ENCODE data around the gene VEZF1.
"Not testable (repeated sequence)": the region's sequence is repeated elsewhere in the genome, so short reads cannot be mapped to it uniquely, and the experiment has no call there.

VEZF1 gene

DNA sequence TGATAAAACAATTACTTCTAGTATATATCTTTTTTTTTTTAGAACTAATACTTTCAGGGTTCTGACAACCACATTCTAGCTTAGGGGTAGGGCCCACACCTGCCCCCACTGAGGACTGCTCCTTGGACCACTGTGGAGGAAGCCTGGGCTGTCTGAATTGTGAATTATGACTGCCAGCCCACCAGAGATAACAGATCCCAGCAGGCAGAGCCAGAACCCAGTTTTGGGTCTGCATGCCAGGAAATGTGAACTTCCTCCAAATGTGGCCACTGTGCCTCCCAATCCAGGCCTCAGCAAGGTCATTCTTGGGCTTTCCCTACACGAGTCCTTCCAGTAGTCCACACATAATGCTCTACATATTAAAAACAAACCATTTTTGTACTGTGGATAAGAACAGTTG lies 15.9 kb downstream of the VEZF1 start:
- no peak for DNase-seq

DNA sequence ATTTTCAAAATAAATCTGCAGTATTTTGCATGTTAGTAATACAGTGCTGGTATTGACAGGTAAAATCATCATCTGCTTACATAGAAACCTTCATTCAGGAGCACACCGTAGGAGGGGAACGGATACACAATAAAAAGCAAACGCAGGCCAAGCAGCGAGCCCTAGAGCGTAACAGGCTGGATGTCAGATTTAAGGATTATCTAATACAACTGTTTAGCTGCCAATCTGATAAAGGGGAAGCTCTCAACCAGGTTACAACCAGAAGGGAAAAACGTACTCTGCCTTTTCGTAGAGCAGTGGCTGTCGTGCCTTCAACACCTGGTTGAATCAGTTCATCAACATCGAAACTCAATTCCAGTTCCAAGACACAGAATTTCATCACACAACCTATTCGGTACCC lies 16.5 kb downstream of the VEZF1 start:
- DNase-seq = no peak

DNA sequence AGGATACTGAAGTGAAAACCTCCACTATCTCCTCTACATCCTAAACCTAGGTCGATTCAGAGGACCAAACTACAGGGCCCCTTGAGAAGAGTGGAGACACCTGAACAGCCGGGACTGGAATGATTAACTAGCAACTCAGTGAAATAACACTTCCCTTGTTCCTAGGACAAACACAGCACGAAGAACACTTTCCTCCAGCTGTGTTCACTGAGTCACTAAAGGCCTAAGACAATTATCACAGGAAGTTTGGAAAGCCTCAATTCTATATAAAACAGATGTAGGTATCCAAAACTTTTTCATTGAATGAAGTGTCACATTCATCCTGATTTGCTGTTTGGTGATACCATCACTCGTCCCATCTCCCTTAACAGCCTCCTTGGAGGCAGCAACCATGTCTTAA lies 17.3 kb downstream of the VEZF1 start:
- no peak for DNase-seq

DNA sequence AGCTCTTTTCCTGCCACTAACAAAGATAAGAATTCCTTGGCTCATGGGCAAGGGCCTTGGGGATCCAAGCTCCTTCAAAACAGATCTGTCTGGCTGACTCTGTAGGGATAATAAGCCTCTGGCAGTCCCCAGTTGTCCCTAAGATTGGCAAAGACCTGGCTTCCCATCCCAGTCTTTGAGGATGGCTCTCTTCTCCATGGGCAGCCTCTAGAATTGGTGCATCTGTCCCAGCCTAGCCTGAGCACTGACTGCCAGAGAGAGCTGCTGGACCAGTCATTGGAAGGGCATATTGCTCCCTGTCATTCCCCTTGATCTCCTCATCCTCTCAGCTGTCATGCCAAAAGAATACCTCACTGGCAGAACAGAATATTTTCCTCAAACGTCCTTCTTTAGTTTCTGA lies 19.6 kb downstream of the VEZF1 start:
- no peak for DNase-seq

DNA sequence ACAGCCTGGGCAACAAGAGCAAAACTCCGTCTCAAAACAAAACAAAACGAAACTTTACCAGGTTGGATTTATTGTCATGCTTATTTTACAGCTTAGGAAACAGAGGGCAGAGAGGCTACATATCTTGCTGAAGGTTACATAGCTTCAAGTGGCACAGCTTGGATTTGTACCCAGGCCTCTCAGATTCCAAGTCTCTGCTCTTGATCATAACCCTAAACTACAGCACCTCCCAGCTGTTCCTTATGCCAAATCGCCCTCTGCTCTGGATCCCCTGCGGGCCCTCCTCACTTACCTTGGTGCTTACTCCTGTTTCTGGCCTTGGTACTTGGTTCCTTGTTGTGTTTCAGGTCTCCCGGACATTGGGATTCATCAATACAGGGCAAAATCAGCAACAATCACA lies 21.2 kb downstream of the VEZF1 start:
- DNase-seq = no peak

DNA sequence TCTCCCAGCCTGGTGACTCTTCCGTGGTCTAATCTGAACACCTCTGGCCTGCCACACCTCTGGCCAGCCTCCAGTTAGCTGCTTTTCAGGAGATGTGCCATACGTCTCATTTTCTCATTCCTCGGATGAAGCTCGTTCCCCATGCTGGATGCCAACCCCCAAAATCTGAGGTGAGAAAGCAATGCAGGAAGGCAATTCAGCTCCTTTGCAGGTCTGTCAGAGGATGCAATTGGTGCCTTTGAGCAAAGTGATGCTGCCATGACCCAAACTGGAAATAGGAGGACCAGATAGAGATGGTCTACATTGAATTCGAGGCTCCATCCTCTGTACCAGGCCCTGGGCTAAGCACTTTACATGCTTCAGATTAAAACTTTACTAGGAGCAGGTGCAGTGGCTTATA lies 21.8 kb downstream of the VEZF1 start:
- no peak for DNase-seq

DNA sequence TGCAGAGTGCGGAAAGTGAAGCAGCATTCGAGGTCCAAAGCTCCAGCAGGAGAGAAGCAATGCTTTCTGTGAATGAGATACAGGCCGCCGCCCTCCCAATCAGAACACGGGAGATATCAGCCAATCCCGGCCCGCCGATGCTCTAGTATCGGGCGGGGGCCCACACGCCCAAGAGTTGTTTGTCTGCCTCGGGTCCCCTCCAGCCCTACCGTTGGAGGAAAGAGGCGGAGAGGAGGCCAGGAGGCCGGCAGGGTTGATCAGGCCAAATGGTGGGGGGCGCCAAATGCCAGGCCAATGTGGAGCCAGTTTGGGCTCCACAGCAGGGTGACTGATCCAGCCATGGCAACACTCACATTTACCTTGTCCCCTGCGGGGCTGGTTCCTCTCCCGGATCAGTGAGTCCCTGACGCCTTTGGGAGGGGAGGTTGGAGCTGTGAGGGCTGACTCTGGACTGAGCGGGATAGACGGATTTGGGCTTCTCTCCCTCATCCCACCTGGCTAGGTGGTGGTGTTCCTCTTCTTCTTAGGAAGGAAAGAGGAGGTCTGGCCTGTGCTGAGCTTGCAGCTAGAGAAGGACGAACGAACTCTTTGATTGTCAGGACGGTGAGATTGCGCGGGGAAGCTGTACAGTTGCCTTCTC lies 22.4 kb downstream of the VEZF1 start:
- DNase-seq = no peak

DNA sequence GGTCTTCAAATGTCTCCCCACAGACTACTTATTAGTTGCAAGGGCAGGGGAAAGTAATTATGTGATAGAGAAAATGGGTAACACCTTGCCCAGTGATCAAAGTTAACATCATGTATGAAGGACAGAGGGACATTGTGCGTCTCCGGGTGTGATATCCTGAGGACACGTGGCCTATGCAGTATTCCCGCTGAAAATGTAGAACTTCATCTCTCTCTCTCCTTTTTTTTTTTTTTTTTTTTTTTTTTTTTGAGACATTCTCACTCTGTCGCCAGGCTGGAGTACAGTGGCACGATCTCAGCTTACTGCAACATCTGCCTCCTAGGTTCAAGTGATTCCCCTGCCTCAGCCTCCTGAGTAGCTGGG lies 24.9 kb downstream of the VEZF1 start:
- DNase-seq = no peak

DNA sequence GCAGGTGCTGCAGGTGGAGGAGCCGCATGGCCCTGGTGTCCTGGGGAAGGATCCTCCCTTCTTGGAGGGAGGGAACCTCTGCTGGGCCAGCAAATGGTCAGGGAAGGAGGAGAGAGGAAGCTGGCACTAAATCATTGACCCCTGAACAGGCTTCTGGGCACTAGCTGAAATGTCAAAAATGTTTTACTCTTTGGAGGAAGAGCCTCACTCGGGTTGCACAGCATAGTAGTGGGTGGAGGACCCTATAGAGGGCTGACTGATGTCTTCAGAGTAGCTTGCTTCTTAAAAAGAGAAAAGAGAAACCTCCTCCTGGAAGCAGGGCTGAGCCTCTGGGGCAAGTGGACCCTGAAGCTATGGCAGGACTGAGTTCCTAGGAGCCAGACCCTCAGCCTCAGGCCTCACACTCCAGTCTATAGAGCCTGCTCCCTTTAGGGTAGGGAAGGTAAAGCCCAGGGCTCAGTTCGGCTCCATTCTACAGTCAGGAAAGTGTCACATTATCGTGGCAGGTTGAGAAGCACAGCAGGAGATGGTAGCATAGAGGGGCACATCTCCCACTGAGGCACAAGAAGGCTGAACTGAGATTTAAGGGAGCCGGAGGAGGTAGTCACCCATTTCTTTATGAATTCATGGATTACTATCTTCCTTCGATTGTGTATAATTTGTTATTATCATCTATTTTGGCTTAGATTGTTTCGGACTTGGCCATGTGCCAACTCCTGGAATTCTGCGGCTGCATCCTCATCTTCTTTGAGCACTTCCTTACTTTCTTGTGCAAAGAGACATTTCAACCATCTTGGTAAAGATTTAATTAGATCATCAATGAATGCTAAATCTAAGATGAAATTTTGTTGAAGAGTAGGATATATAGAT lies 25.5 kb downstream of the VEZF1 start:
- DNase-seq = no peak

DNA sequence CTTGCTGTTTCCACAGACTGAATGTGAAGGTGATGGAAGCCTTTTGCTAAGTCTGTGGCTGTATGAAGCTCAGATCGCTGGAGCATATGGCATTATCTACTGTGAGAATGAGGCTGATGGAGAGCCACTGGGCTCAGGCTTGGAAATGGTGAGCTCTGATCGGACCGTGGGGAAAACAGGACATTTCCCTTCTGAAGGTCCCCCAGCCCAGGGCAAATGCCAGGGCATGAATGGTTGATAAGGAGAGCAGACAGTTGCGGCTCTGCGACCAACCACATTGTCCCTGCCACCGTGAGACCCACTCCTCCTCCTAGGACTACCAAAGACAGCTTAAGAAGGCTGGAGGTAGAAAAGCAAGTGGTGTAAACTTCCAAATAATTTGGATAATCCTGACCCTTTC lies 28.1 kb downstream of the VEZF1 start:
- no peak for DNase-seq

DNA sequence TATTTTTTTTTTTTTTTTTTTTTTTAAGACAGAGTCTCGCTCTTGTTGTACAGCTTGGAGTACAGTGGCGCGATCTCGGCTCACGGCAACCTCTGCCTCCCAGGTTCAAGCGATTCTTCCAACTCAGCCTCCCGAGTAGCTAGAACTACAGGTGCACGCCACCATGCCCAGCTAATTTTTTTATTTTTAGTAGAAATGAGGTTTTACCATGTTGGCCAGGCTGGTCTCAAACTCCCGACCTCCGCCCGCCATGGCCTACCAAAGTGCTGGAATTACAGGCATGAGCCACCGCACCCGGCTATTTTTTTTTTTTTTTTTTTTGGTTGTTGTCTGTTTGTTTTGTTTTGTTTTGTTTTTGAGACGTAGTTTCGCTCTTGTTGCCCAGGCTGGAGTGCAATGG lies 29.7 kb downstream of the VEZF1 start:
- not testable (repeated sequence) for DNase-seq

DNA sequence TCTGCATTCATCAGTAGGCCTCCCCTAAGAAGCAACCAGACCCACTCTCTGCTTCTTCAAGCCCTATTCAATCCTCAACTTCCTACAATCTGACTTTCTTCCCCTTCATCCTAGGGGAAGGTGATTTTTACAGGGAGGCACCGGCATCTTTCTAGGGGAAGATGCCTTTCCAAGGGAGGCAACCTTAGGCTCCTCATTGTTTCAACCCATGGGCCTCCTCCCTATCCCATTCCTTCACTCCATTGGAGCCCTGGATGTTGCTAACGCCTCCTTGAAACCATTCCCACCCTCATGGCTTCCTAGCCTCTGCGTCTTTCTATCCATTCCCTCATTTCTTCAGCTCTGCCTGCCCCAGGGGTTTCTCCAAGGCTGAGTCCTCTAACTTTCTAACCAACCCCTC lies 30.2 kb downstream of the VEZF1 start:
- DNase-seq = no peak

DNA sequence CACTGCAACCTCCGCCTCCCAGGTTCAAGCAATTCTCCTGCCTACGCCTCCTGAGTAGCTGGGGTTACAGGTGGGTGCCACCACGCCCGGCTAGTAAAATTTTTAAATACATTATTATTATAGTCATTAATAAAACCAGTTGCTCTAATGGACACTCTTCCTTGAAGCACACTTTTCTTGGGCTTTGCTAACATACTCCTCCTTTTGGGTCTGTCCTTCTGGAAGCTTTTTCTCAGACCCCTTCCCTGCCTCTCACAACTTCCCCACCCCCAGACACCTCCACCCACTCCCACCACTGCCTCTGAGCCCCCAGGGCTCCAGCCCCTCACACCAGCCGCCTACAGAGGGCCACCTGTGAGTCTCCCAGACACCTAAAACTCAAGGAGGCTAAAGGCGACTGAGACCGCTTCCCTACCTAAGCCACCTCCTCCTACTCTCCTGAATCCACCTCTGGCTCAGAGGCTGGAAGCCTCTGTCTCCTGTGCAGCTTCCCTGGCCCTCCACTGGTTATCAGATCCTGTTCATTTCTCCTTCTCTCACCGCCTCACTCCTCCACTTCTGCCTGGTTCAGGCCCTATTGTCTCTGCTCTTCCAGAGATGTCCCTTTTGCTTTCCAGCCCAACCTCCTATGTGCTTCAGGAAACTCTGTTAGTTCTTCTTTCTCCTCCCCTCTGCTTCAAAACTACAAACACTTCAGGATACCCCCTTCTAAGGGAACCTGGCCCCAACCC lies 30.8 kb downstream of the VEZF1 start:
- DNase-seq = no peak

DNA sequence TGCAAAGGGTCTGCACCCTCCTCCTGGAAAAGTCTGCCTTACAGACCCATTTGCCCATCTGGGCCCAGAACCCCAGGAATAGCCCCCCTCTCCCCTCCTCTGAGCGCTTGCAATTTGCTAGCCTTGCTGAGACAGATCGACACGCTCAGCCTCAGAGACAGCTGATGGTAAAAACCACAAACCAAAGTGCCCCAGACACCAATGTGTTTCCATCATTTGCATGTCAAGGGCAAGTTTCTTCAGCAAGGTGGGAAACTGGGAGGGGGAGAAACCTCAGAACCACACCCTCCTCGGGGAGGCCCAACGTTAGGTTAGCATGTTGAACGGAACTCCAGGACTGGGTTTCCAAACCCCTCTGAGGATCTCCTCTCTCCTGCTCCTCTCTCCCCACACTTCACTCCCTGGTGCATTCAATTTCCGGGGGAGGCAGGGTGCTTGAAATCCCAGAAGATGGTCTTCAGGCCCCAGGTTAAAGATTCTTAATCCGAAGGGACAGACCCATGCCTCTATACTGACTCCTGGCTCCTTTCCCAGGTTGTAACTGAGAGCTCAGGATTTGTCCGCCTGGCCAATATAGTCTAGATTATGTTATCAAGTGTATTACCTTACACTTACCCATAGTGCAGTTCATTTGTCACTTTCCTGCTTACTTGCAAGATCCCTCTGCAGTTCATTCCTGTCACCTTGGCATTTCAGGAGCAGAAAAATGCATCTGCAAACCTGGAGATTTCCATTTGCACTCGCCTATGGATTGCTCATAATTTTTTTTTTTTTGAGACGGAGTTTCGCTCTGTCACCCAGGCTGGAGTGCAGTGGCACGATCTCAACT lies 31.5 kb downstream of the VEZF1 start:
- no peak for DNase-seq

DNA sequence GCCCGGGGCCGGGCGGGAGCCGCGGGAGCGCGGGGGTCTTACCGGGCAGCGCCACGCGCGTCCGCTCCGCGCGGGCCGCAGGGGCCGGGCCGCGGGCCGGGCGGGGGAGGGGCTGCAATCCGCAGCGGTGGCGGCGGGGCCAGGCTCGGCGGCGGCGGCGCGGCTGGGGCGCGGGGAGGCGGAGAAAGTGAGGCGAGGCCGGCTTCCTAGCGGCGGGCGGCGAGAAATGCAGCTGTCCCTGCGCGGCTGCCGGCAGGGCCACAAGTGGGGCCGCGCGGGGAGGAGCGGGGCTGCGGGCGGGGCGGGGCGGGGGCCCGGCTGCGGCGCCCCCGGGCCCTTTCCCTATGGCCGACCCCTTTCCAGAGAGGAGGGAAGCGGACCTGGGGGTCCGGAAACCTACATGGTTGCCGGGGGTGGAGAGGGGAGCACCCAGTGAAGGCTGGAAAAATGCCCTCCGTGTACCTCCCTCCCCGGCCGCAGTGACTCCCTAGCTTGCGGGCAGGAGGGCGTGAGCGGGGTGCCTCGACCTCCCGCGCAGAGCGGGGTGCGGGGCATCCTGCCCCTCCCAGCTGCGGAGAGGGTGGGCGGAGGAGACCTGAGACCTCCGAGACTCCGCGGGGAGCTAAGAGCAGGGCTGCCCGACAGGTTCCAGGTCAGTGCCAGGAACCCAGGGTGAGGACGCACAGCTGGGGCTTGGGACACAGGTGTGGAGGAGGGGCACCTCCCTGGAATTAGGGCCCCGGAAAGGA lies 32.7 kb downstream of the VEZF1 start, which contains the start of gene CUEDC1:
Gene CUEDC1 (minus strand): TSS at position 230 of the 749 bp plus-strand sequence. CDS start 69,848 bp downstream, outside the sequence.
- peak; percentile 15 to 60 for DNase-seq

DNA sequence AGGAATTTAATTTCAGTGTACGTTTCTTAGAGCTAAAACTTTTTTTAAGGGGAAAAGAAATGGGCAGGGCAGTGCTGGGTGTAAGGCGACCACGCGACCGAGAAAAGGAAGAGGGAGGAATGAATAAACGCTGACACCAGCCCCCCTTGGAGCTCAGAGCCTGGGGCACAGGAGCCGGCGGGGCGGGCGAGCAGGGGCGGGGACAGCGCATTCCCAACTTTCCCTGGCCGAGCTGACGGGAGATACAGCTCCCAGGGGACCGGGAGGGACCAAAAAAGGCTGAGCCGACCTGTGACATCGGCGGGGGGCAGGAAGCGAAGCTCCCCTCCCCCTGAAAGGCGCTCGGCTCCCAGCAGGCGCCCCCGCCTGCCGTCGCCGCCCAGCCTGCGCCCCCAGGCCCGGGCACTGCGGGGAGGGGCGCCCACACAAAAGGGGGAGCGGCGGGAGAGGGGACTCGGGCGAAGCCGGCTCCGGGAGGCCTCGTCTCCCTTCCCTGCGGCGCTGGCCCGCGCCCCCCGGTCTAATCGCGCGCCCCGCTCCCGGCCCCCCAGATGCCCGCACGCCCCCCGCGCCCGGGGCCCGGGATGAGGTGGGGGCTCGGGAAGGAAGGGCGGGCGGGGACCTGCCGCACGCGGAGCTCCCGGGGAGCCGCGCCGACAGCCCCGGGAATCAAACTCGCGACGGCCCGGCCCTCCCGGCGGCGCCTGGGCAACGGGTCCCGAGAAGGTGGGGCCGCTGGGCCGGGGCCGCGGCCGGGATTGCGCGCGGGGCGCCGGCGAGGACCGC lies 33.5 kb downstream of the VEZF1 start:
- DNase-seq = peak in 1 of 2 experiments; percentile 64

DNA sequence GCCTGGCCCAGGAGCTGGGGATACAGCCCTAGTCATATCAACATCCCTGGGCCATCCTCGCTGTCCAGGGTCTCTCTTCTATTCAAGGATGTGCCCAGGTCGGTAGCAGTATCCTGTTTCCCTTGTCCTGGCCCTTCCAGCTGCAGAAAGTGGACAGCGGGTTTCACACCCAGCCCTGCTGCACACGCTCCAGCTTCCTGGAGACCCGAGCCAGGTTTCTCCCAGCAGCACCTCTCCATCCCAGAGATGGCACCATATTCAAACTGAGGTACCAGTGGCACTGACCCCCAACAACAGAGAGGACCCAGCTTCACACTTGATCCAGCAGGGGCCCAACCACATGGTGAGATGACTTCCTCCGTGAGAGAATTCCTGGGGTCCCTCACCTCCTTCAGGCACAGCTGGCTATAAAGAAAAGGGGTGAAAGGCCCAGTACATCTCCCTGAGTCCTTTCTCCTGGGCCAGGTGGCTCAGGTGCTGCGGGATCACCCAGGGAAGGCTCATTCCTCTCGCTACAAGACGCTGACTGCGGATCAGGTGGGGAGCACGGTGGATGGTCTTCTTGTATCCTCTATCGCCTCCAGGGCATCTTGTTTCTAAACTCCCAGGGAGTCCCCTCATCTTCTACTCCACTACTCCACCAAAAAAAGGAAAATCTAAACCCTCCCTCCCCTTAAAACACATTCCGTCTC lies 34.2 kb downstream of the VEZF1 start:
- no peak for DNase-seq

DNA sequence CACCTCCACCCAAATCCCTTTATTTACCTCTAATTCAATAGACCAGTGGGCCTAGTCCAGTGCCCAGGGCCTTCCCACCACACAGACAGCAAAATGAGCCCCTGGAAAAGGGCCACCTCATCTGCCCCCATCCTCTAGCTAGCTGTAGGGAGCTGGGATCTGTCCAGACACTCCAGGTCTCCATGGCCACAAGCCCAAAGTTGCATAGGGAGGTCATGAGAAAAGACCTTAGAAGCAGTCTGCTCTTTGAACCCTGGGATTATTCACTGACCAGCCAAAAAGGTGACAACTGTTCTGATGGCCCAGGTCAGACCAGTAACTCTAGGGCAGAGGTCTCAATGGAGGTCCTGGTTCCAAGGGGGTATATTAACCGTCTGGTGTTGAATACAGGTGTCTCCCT lies 34.8 kb downstream of the VEZF1 start:
- no peak for DNase-seq

DNA sequence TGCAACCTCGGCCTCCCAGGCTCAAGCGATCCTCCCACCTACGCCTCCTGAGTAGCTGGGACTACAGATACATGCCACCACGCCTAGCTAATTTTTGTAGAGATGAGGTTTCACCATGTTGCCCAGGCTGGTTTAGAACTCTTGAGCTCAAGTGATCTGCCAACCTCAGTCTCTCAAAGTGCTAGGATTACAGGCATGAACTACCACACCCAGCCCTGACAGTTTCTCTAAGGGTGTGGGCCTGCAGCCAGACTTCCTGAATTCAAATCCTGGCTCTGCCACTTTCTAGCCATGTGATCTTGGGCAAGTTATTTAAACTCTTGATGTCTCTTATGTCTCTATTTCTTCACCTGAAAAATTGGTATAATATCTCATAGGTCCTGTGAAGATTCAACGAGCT lies 38.4 kb downstream of the VEZF1 start:
- DNase-seq = no peak

DNA sequence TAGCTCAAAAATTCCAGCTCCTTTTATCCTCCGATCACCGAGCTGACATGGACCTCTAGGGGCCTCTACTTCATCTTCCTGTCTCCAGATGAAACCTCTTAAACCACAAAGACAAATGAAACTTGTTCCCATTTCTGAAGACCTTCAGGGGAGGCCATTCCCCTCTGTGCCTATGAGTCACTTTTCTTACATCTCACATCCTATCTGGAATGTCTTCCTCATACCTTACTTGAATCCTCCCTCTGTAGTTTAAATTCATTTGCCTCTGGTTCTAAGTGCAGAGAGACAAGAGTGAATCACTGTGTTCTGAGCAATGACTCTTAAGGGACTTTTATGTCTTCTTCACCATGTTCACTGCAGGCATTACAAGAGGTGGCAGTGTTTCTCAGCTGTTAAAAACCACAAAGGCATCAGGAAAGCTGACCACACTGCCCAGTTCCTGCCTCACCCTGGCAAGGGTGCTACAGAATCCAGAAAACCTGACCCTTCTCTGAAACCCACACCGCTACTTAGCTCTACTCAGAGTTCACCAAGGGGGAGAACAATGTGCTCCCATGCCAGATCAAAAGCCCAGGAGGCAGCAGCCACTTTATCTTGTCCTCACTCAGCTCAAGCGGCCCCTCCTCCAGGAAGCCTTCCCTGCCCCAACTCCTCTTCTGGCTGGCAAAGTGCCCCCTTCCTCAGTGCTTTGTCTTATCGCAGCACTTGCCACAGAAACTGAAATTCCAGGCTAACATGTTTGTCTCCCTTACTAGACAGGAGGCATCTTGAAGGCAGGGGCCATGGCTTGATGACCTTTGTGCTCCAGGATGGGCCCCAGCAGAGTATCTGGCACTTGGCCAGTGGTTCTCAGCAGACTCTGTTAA lies 39.3 kb downstream of the VEZF1 start:
- no peak for DNase-seq

All from NCI-H446 (cell line).